HG03060 (cell line): ENCODE results near the gene DEFB124.
"Not testable (repeated sequence)": the region's sequence is repeated elsewhere in the genome, so short reads cannot be mapped to it uniquely, and the experiment has no call there.

Source experiments
- ATAC-seq: cut with Tn5 transposase; IDR thresholded peaks from one replicate; pipeline ENCODE4 v1.9.1; 2021; ENCODE audit warnings: low read depth, moderate number of reproducible peaks; ENCODE audit not compliant: unreplicated experiment

Gene DEFB124, protein sequence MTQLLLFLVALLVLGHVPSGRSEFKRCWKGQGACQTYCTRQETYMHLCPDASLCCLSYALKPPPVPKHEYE

DNA sequence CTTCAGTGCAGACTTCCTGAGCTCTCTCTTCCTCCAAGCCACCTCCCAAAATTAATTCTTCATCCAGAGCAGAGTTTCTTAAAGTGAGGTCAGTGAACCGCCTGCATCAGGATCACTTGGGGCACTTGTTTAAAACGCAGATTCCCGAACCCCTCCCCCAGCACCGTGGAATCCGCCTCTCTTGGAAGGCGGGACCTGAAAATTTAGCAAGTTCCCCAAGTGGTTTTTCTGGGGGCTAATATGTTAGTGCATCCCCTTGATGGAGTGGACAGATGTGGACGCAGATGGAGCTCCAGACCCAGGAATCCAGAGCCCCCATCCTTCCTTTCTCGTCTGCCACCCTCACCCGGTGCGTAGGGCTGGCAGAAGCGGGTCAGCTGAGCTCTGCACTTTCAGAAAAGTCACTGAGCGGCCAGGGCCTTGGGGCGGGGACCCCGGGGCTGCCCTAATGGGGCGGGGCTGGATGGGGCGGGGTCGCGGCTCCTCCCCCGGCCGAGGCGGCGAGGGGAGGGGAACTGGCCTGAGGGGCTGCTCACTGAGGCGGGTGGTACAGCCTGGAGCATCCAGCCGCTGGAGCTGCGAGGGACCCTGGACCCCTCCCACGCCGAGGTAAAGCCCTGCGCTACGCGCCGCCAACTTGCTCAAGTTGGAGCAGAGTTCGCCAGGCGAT is at the start of gene DEFB124, which contains the start of gene REM1:
DEFB124 (minus strand) TSS at position 370 of the 670 bp plus-strand sequence. CDS start 2,114 bp downstream, outside the sequence.
REM1 (plus strand) TSS at position 531 of the 670 bp plus-strand sequence. CDS start 1,158 bp downstream, outside the sequence.
- ATAC-seq: no peak

DNA sequence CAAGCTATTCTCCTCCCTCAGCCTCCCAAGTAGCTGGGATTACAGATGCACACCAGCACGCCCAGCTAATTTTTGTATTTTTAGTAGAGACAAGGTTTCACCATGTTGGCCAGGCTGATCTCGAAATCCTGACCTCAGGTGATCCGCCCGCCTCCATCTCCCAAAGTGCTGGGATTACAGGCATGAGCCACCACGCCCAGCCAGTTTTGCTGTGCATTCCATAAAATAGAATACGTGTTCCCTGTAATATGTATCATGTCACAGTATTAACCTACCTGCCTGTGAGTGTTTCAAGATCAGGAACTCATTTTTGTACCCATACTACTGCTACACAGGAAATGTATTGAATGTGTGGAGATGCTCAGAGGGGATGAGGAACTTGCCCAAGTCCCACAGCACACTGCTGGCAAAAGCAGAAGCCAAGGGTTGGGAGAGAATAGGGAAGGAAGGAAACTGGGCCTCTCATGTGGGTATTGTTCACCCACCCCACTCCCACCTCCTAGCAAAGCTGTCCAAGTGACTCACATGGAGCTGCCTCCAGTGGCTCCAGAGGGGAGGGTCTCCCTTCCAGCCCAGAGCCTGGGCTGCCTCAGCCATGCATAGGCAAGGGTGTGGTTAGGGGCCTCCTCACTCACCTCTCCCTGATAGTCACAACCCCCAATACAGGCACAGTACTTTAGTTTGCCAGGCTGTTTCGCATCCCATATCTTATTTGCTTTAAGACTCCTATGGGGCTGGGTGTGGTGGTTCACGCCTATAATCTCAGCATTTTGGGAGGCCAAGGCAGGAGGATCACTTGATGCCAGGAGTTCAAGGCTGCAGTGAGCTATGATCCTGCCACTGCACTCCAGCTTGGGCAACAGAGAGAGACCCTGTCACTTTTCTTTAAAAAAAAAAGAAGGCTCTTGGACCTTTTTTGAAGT is 48.7 kb upstream of the DEFB124 start:
- no peak for ATAC-seq

DNA sequence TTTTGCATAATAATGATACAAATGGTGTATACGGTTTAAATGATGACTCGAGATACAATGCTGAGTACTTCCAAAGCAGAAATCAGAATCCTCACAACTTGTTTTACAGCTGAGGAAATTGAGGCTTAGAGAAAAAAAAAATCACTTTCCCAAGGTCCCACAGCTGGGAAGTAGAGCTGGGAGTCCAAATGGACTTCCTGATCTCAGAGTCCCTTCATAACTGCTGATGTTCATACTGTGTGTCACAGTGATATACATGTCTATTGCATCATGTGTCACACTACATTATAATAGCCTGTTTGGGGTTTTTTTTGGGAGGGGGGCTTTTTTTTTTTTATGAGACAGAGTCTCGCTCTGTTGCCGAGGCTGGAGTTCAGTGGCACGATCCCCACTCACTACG is 47.8 kb upstream of the DEFB124 start:
- no peak for ATAC-seq

DNA sequence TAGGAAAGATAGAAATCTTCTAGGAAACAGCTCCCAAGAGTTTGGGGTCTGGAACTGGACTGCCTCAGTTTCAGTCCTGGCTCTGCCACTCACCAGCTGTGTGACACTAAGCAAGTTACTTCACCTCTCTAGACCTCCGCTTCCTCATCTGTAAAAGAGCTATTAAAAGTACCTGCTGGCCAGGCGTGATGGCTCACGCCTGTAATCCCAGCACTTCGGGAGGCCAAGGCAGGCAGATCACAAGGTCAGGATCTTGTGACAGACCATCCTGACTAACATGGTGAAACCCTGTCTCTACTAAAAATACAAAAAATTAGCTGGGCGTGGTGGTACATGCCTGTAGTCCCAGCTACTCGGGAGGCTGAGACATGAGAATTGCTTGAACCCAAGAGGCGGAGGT is 46.3 kb upstream of the DEFB124 start:
- not testable (repeated sequence) for ATAC-seq

DNA sequence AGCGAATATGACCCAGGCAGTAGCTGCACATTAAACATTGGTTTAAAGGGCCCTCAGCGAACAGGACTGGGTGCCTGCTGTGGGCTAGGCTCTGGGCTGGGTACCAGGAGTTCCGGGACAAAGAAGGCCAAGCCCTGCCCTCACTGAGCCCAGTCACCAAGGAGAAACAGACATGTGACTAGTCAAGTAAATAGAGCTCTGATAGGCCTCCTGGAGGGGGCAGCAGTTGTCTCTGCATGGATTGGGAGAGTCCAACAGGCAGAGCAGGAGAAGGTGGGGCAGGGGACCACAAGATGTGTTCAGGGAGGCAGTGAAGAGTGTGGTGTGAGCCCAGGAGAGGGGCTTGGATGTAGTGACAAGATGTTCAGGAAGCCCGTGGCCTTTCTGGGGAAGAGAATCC is 42.4 kb upstream of the DEFB124 start:
- no peak for ATAC-seq

DNA sequence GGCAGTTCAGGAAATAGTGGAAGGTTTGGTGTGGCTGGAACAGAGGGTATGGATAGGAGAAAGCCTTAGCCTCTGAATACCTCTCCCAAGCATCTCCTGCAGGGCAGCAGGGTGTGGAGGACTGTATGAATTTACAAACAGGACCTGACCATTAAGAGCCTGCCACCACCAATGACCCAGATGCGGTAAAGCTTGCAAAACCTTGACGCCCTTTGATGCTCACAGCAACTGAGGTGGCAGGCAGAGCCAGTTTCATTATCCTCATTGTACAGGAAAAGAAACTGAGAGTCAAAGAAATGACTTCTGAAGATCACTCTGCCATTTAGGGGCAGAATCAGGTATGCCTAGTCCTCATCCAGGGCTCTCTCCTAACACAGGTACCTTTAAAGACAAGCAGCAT is 41.7 kb upstream of the DEFB124 start:
- no peak for ATAC-seq

DNA sequence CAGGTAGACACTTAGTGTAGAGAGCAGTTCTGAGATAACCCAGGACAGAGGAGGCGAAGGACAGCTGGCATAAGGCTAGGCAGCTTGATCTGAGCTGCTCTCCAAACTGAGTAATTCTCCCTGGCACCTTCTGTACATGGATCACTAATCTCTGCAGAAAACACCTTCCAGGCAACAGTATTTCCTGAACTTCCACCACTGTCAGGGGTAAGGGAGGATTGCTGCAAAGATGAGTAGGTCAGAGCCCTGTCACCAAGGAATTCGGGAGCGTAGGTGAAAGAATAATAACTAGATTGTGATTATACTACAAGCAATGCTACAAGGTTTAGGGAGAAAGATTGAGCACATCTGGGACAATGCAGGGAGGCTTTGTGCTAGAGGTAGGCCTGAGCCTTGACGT is 41.2 kb upstream of the DEFB124 start:
- ATAC-seq: no peak

DNA sequence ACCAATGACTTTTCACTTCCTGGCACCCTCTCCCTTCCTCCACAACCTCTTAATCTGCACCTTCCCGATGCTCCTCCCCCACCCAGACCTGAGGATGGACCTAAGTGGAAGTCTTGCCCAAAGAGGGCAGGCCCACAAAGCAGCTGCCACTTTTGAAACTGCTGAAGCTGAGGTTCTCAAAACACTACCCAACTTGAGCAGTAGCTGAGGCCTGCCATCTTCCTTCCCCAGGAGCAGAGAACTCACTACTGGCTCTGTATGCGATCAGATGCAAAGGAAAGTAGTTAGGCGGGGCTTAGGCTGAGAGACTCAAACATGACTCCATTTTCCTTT is 40.8 kb upstream of the DEFB124 start:
- no peak for ATAC-seq

DNA sequence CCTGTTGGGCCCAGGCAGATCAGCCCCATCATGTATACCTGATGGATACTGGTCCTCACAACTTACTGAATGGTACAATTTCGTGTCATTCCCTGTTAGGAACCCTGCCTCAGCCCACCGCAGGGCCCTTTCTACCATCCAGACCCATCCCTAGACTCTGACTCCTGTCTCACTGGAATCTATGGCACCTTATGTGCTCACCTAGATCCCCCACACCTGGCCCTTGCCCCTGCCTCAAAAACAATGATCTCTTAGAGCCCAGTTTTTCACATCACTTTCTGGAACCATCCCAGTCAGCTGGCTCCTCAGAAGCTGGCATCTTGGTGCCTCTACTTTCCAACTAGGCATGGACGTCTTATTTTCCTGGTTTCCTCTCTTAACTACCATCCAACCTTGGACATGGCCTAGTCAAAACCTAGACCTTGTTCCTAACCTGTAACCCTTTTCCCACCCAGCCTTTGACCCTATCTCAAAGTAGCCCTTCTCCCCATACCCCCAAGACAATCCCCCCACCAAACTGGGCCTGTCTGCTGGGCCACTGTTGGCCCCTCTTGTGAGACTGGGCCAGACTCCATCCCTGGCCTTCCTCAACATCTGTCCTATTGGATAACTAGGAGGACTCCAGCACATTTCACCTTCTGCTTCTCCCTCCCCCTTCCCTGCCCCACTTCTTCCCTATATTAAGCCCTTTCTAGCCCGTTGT is 40.3 kb upstream of the DEFB124 start:
- no peak for ATAC-seq

DNA sequence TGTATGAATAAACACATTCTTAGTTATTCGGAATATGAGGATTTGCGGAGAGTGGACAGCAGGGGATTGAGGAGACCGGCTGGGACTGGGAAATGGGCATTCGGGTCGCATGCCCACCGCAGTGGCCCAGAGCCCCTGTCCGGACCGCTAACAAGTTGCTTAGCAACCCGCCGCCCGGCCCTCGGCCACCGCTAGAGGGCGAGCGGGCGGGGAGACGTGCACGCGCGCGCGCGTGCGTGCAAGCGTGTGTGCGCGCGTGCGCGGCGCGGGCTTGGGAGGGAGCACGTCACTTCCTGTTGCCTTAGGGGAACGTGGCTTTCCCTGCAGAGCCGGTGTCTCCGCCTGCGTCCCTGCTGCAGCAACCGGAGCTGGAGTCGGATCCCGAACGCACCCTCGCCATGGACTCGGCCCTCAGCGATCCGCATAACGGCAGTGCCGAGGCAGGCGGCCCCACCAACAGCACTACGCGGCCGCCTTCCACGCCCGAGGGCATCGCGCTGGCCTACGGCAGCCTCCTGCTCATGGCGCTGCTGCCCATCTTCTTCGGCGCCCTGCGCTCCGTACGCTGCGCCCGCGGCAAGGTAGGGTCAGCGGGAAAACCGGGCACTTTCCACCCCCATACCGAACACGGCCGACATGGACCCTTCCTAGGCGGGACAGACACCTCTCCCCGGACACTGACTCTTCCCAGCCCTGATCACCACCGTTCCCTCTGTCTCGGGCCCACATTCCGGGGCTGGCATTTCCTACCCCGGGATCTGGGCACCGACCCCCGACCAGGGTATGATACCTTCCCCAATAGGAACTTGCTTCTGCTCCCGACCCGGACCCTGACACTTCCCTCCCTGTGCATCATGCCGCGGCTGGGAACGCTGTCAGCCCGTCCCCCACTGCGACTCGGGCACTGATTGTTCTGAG is 39.5 kb upstream of the DEFB124 start, which contains the start of gene HM13:
HM13 (plus strand) TSS at position 289 of the 918 bp plus-strand sequence; CDS start at position 399, 110 bp downstream.
- ATAC-seq: peak; percentile 66

DNA sequence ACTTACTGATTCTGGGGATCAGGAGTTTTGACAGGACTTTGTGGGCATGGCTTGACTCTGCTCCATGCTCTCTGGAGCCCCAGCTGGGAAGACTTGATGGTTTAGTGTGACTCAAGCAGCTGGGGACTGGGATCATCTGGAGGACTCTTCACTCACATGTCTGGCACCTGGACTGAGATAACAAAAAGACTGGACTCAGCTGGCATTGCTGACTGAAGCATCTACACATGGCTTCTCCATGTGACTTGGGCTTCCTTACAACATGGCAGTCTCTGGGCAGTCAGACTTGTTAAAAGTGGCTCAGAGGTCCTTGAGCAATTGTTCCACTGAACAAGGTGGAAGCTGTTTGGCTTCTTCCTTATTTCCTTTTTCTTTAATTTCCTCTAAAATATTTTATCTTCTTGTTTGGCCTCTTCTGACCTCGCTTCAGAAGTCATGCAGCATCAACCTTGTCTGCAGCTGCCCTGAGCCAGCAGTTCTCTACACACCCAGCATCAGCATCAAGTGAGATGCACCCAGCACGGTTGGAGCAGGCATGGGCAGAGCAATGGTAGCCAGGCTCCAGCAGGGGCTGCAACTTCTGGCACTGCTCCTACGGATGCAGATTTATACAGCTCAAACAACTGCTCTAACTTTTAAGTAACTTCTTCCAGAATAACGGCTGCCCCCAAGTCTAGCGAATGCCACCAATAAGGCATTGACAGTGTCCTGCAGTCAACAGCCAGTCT is 33.8 kb upstream of the DEFB124 start:
- no peak for ATAC-seq

DNA sequence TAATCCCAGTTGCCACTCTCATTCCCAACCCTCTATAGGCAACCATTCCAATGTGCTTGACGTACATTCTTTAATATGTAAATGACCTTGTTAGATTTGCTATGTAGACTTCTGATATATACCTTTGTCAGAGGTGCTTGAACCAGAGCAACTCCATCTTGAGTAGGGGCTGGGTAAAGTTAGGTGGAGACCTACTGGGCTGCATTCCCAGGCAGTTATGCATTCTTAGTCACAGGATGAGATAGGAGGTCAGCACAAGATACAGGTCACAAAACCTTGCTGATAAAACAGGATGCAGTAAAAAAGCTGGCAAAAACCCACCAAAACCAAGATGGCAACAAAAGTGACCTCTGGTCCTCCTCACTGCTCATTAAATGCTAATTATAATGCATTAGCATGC is 31.0 kb upstream of the DEFB124 start:
- no peak for ATAC-seq

DNA sequence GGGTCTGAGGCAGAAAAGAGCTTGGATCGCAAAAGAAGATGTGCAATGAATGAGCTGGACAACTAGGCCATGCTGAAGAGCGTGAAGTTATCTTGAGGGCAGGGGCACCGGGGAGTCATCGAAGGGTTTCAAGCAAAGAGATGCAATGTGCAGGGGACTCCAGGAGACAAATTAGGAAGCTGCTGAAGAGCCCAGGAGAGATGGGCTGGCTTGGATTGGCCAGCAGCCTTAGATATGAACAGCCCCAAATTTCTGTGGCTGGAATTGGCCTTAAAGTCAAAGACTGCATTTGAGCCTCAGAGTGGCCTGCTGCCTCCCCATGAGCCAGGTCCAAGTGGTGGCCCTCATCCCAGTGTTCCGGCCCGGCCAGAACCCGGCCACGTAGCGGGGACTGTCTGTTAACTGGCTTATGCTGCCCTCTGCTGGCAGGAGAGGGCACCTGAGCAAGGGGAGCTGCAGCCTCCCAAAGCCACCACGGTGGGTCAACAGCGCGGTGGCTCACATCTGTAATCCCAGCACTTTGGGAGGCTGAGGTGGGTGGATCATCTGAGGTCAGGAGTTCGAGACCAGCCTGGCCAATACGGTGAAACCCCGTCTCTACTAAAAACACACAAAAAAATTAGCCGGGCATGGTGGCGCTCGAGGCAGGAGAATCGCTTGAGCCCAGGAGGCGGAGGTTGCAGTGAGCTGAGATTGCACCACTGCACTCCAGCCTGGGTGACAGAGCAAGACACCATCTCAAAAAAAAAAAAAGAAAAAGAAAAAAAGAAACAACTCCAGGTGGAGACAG is 28.2 kb upstream of the DEFB124 start:
- ATAC-seq: peak; percentile 87

DNA sequence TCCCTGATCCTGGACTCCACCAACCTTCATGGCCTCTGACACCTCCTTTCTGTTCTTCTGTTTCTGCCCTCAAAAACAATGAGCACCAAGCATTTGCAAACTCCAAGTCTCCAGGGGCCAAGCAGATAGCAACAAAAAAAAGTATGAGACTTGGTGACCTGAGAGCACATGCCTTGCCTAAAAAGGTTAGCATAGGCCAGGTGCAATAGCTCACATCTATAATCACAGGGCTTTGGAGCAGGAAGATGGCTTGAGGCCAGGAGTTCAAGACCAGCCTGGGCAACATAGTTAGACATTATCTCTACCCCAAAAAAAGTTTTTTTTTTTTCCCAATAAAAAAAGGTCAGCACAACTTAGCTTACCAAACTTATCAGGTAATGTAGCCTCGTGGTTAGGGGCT is 25.6 kb upstream of the DEFB124 start:
- no peak for ATAC-seq

DNA sequence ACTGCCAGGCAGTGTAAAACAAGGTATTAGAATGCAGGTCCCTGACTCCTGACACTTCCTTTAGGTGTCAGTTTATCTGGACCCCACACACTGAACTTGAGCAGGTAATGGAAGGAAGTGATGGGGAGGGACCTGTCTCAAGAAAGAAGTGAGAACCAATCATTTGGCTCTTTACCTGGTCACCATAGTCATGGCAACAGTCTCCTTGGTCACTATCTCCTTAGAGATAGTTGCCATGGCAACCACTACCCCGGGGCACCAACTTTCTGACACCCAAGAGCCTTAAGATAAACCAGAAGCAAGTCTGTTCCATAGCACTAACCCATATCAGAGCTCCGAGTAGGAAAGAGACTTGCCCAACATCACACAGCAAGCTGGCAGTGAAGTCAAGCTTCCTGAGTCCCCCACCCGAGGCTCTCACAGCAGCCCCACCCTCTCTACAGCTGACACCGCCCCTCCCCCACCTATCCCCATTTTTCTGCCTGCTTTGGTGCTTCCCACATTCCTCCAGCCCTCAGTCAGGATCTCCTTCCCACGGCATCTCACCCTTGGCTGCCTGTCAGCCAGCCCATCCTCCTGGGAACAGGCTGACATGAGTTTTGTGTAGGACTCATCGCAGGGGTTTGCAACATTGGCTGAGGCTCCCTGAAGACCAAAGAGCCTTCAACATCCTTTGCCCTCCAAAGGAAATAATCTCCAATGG is 23.1 kb upstream of the DEFB124 start:
- ATAC-seq: no peak

DNA sequence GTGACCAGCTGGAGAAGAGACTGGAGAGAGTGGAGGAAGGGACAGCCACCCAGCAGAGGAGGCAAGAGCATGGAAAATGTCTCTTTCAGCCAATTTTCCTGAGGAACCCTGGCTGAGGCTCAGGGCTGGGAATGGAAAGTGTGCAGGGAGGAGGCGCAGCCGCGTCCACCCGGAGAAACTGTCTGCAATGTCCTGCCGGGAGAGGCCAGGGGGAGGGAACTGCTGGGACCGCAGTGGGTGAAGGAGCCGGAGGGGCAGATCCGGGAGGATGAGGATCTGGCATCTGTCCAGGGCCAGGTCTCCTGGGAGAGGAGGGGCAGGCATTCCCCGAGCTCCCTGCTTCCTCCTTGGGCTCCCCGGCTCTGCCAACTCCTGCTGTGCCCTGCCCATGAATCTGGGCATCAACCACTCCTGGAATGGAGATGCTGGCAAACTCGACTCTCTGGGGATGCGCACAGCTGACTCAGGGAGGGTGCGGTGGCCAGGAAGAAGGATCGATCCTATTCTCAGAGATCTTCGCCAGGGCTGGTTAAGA is 21.9 kb upstream of the DEFB124 start:
- no peak for ATAC-seq

DNA sequence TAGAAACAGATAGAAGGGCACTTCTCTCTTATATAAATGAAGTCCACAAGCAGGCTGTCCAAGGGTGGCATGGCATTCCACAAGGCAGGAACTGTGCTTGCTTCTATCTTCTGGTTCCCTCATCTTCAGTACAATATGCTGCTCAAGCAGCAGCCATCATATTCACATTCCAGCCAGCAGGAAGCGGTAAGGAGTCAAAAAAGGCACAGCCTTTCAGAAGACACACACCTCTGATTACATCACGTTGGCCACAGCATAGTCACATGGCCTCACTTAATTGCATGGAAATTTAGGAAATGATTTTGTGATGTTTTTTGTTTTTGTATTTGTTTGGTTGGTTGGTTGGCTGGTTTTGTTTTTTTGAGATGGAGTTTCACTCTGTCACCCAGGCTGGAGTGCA is 19.2 kb upstream of the DEFB124 start:
- no peak for ATAC-seq

DNA sequence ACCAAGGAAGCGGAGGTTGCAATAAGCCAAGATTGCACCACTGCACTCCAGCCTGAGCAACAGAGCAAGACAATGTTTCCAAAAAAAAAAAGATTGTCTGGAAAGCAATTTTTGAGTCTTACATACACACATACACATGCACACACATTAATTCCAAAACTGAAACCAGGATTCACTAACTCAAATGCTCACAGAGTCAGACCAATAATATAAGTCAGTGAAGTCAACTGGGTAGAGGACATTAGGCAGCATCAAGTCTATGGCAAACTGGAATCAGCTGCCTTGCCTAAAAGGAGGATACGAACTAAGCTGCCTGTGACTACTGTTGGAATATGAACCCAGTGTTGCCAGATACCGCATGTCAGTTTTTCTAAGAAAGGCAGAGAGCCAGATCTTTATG is 15.8 kb upstream of the DEFB124 start:
- no peak for ATAC-seq
